ENCODE results near the gene LIN37.

LIN37 gene

GRCh38 chr19:35725216-35725861, 23.0 kb upstream of the LIN37 start:
- Histone ChIP-seq H2BK15ac (ENCODE audit: low read depth, poor library complexity, severe bottlenecking) (no peak overlapping the region), H3K4me1 (ENCODE audit: control insufficient read depth, insufficient read depth, low read depth, low read length) (no peaks in the 10 kb centered on the region), H2BK120ac (ENCODE audit: low read depth, low read length) (no peak overlapping the region), H3K14ac (ENCODE audit: low read length in 2 of 2) (no peak overlapping the region), H3K27ac (ENCODE audit: low read length, poor library complexity, severe bottlenecking) (no peak overlapping the region), H3K9ac (ENCODE audit: low read length) (no peak overlapping the region), H3K9me3 (ENCODE audit: control insufficient read depth, low read length) (no peaks in the 10 kb centered on the region), H2BK12ac (ENCODE audit: low read length in 2 of 2) (no peak overlapping the region), H3K4me3 (ENCODE audit: insufficient read depth in 1 of 2, low read depth in 1 of 2, low read length in 2 of 2) (no peak overlapping the region), H3K79me1 (replicated peaks; ENCODE audit: low read length, poor library complexity, severe bottlenecking) (peaks cover 67% of the 10 kb centered on the region), H4K91ac (ENCODE audit: low read length) (no peak overlapping the region), H3K23ac (ENCODE audit: low read length in 2 of 2) (no peak overlapping the region), H3K4ac (ENCODE audit: low read depth in 1 of 2, low read length in 2 of 2) (no peak overlapping the region), H2AK5ac (ENCODE audit: low read length, severe bottlenecking) (no peak overlapping the region), H4K8ac (ENCODE audit: low read length) (no peak overlapping the region), H2BK5ac (ENCODE audit: low read depth, low read length, poor library complexity, severe bottlenecking) (no peak overlapping the region), H3K18ac (ENCODE audit: low read depth in 1 of 2, low read length in 2 of 2) (no peak overlapping the region), H3K4me2 (ENCODE audit: low read length, poor library complexity, severe bottlenecking) (no peak overlapping the region), H2AFZ (ENCODE audit: low read depth, low read length) (no peak overlapping the region), H3K27me3 (ENCODE audit: control insufficient read depth in 1 of 2, insufficient read depth in 1 of 2, low read length in 2 of 2) (no peaks in the 10 kb centered on the region), H3K36me3 (ENCODE audit: control insufficient read depth in 1 of 2, insufficient read depth in 2 of 2, low read depth in 1 of 2, low read length in 2 of 2) (peaks cover 92 to 99% of the 10 kb centered on the region in 2 experiments)
- no peak for DNase-seq
- WGBS, result 97% methylated on average over 21 of the region's 23 CpGs

- Histone ChIP-seq H3K4me2 (ENCODE audit: low read length, poor library complexity, severe bottlenecking) (no peak overlapping the region), H2BK5ac (ENCODE audit: low read depth, low read length, poor library complexity, severe bottlenecking) (no peak overlapping the region), H3K36me3 (ENCODE audit: control insufficient read depth in 1 of 2, insufficient read depth in 2 of 2, low read depth in 1 of 2, low read length in 2 of 2) (peaks cover 96 to 99% of the 10 kb centered on the region in 2 experiments), H2AFZ (ENCODE audit: low read depth, low read length) (no peak overlapping the region), H3K4me1 (ENCODE audit: control insufficient read depth, insufficient read depth, low read depth, low read length) (no peaks in the 10 kb centered on the region), H3K4me3 (ENCODE audit: insufficient read depth in 1 of 2, low read depth in 1 of 2, low read length in 2 of 2) (no peak overlapping the region), H4K91ac (ENCODE audit: low read length) (no peak overlapping the region), H3K9me3 (ENCODE audit: control insufficient read depth, low read length) (no peaks in the 10 kb centered on the region), H3K18ac (ENCODE audit: low read depth in 1 of 2, low read length in 2 of 2) (no peak overlapping the region), H3K27ac (ENCODE audit: low read length, poor library complexity, severe bottlenecking) (no peak overlapping the region), H3K9ac (ENCODE audit: low read length) (no peak overlapping the region), H2BK12ac (ENCODE audit: low read length in 2 of 2) (no peak overlapping the region), H2AK5ac (ENCODE audit: low read length, severe bottlenecking) (no peak overlapping the region), H3K27me3 (ENCODE audit: control insufficient read depth in 1 of 2, insufficient read depth in 1 of 2, low read length in 2 of 2) (no peaks in the 10 kb centered on the region), H3K23ac (ENCODE audit: low read length in 2 of 2) (no peak overlapping the region), H3K14ac (ENCODE audit: low read length in 2 of 2) (no peak overlapping the region), H2BK120ac (ENCODE audit: low read depth, low read length) (no peak overlapping the region), H2BK15ac (ENCODE audit: low read depth, poor library complexity, severe bottlenecking) (no peak overlapping the region), H3K79me1 (replicated peaks; ENCODE audit: low read length, poor library complexity, severe bottlenecking) (peaks cover 75% of the 10 kb centered on the region), H4K8ac (ENCODE audit: low read length) (no peak overlapping the region), H3K4ac (ENCODE audit: low read depth in 1 of 2, low read length in 2 of 2) (no peak overlapping the region)
- 96% methylated on average over 25 of the region's 25 CpGs for WGBS
- no peak for DNase-seq
These were observed 21.1 kb upstream of the LIN37 start for GRCh38 chr19:35727053-35727955.

GRCh38 chr19:35727956-35728706, 20.2 kb upstream of the LIN37 start:
- H2AK5ac ChIP-seq (ENCODE audit: low read length, severe bottlenecking), result no peak overlapping the region
- no peak overlapping the region for H2BK5ac ChIP-seq (ENCODE audit: low read depth, low read length, poor library complexity, severe bottlenecking)
- H3K23ac ChIP-seq (ENCODE audit: low read length in 2 of 2), result no peak overlapping the region
- no peak overlapping the region for H3K18ac ChIP-seq (ENCODE audit: low read depth in 1 of 2, low read length in 2 of 2)
- no peaks in the 10 kb centered on the region for H3K9me3 ChIP-seq (ENCODE audit: control insufficient read depth, low read length)
- H2BK120ac ChIP-seq (ENCODE audit: low read depth, low read length), result no peak overlapping the region
- no peak overlapping the region for H4K91ac ChIP-seq (ENCODE audit: low read length)
- H2BK12ac ChIP-seq (ENCODE audit: low read length in 2 of 2), result no peak overlapping the region
- 97% methylated on average over 19 of the region's 19 CpGs for WGBS
- no peak for DNase-seq
- H3K27ac ChIP-seq (ENCODE audit: low read length, poor library complexity, severe bottlenecking), result no peak overlapping the region
- no peak overlapping the region for H3K9ac ChIP-seq (ENCODE audit: low read length)
- H3K36me3 ChIP-seq (ENCODE audit: control insufficient read depth in 1 of 2, insufficient read depth in 2 of 2, low read depth in 1 of 2, low read length in 2 of 2), result peaks cover 88 to 99% of the 10 kb centered on the region in 2 experiments
- H4K8ac ChIP-seq (ENCODE audit: low read length), result no peak overlapping the region
- H2BK15ac ChIP-seq (ENCODE audit: low read depth, poor library complexity, severe bottlenecking), result no peak overlapping the region
- no peak overlapping the region for H3K4me2 ChIP-seq (ENCODE audit: low read length, poor library complexity, severe bottlenecking)
- H3K4ac ChIP-seq (ENCODE audit: low read depth in 1 of 2, low read length in 2 of 2), result no peak overlapping the region
- H3K4me1 ChIP-seq (ENCODE audit: control insufficient read depth, insufficient read depth, low read depth, low read length), result no peaks in the 10 kb centered on the region
- H3K14ac ChIP-seq (ENCODE audit: low read length in 2 of 2), result no peak overlapping the region
- H3K4me3 ChIP-seq (ENCODE audit: insufficient read depth in 1 of 2, low read depth in 1 of 2, low read length in 2 of 2), result no peak overlapping the region
- no peaks in the 10 kb centered on the region for H3K27me3 ChIP-seq (ENCODE audit: control insufficient read depth in 1 of 2, insufficient read depth in 1 of 2, low read length in 2 of 2)
- no peak overlapping the region for H2AFZ ChIP-seq (ENCODE audit: low read depth, low read length)
- H3K79me1 ChIP-seq (replicated peaks; ENCODE audit: low read length, poor library complexity, severe bottlenecking), result peaks cover 73% of the 10 kb centered on the region

- no peak overlapping the region for H3K18ac ChIP-seq (ENCODE audit: low read depth in 1 of 2, low read length in 2 of 2)
- H2AFZ ChIP-seq (ENCODE audit: low read depth, low read length), result no peak overlapping the region
- no peak overlapping the region for H3K4me2 ChIP-seq (ENCODE audit: low read length, poor library complexity, severe bottlenecking)
- H4K91ac ChIP-seq (ENCODE audit: low read length), result no peak overlapping the region
- H3K9me3 ChIP-seq (ENCODE audit: control insufficient read depth, low read length), result no peaks in the 10 kb centered on the region
- no peak overlapping the region for H2BK5ac ChIP-seq (ENCODE audit: low read depth, low read length, poor library complexity, severe bottlenecking)
- no peak overlapping the region for H3K23ac ChIP-seq (ENCODE audit: low read length in 2 of 2)
- no peak overlapping the region for H3K14ac ChIP-seq (ENCODE audit: low read length in 2 of 2)
- no peak overlapping the region for H3K4ac ChIP-seq (ENCODE audit: low read depth in 1 of 2, low read length in 2 of 2)
- H3K9ac ChIP-seq (ENCODE audit: low read length), result no peak overlapping the region
- H3K27ac ChIP-seq (ENCODE audit: low read length, poor library complexity, severe bottlenecking), result no peak overlapping the region
- no peak for DNase-seq
- H3K4me3 ChIP-seq (ENCODE audit: insufficient read depth in 1 of 2, low read depth in 1 of 2, low read length in 2 of 2), result no peak overlapping the region
- H4K8ac ChIP-seq (ENCODE audit: low read length), result no peak overlapping the region
- no peak overlapping the region for H2AK5ac ChIP-seq (ENCODE audit: low read length, severe bottlenecking)
- no peaks in the 10 kb centered on the region for H3K27me3 ChIP-seq (ENCODE audit: control insufficient read depth in 1 of 2, insufficient read depth in 1 of 2, low read length in 2 of 2)
- no peak overlapping the region for H2BK120ac ChIP-seq (ENCODE audit: low read depth, low read length)
- H2BK12ac ChIP-seq (ENCODE audit: low read length in 2 of 2), result no peak overlapping the region
- no peak overlapping the region for H2BK15ac ChIP-seq (ENCODE audit: low read depth, poor library complexity, severe bottlenecking)
- H3K4me1 ChIP-seq (ENCODE audit: control insufficient read depth, insufficient read depth, low read depth, low read length), result no peaks in the 10 kb centered on the region
- H3K79me1 ChIP-seq (replicated peaks; ENCODE audit: low read length, poor library complexity, severe bottlenecking), result peaks cover 70% of the 10 kb centered on the region
- 98% methylated on average over 17 of the region's 18 CpGs for WGBS
- H3K36me3 ChIP-seq (ENCODE audit: control insufficient read depth in 1 of 2, insufficient read depth in 2 of 2, low read depth in 1 of 2, low read length in 2 of 2), result peaks cover 87 to 99% of the 10 kb centered on the region in 2 experiments
These were observed 19.4 kb upstream of the LIN37 start for GRCh38 chr19:35729021-35729420.

Measured in mesenchymal stem cell (in vitro differentiated cells and primary cell).